A673 (cell line): ENCODE data around the gene ASH1L.

ENCODE experiments used
- EZH2 ChIP-seq: fragments of 200-600 bp; sonication (generic); IDR thresholded peaks from 2 replicates; pipeline ENCODE4 v1.6.1; 2017; ENCODE audit warnings: borderline replicate concordance, low read depth, mild to moderate bottlenecking, mixed read lengths, antibody characterized with exemption, low read length; ENCODE audit not compliant: poor library complexity, severe bottlenecking
- TF ChIP-seq, protein P1 (sequence below): fragments of 300-800, 200-600 bp; sonication (generic); conservative IDR thresholded peaks from 2 replicates; pipeline ENCODE4 v1.5.1; 2017; ENCODE audit warnings: low read depth, mild to moderate bottlenecking, antibody characterized with exemption, low read length, moderate library complexity, mixed read lengths

DNA sequence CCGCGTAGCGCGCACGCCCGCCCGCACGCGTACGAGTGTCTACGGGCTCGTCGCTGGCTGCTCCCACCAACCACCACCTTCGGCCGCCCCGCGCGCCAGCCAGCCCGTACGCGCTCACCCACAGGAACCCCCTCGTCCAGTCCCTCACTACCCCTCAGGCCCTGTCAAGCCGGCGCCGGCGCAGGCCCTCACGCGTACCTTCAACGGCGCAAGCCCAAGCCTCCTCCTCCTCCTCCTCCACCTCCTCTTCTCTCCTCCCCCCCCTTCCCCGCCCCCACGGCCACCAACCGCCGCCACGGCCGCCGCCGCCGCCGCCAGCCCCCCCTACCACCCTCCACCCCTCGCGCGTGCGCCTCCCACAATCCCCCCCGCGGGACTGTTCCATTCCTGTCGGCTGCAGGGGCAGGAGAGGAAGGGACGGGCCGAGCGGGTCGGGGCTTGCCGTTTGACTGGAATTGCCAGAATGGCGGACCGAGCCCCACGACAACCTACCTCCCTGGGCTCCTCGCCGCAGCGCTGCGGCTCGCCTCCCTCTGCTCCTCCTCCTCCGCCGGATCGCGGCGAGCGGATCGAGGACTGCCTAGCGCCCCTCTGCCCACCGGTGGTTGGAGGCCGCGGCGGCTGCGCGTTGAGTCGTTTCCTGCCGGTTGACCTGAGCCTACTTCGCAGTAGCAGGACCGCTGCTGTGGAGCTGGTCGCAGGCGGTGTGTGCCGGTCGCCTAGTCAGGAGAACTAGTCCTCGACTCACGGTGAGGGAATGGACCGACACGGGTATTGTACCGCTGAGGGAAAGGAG is at the start of gene ASH1L:
- TF ChIP-seq, protein P1, sequence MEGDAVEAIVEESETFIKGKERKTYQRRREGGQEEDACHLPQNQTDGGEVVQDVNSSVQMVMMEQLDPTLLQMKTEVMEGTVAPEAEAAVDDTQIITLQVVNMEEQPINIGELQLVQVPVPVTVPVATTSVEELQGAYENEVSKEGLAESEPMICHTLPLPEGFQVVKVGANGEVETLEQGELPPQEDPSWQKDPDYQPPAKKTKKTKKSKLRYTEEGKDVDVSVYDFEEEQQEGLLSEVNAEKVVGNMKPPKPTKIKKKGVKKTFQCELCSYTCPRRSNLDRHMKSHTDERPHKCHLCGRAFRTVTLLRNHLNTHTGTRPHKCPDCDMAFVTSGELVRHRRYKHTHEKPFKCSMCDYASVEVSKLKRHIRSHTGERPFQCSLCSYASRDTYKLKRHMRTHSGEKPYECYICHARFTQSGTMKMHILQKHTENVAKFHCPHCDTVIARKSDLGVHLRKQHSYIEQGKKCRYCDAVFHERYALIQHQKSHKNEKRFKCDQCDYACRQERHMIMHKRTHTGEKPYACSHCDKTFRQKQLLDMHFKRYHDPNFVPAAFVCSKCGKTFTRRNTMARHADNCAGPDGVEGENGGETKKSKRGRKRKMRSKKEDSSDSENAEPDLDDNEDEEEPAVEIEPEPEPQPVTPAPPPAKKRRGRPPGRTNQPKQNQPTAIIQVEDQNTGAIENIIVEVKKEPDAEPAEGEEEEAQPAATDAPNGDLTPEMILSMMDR, result no peak
- no peak for TF ChIP-seq EZH2
